Loucy (cell line): Measurements from ENCODE around the gene KIRREL1.
A peak's percentile ranks its signal among the peaks of the same experiment; 100 is the strongest.

Source experiments
- H2AFZ ChIP-seq: fragments of 200-600 bp; sonication (generic); 2 replicates; pipeline ENCODE4 v1.6.0; 2016; ENCODE audit warnings: antibody characterized with exemption, mild to moderate bottlenecking, low read length, moderate library complexity
- H3F3A ChIP-seq: fragments of 200-600 bp; 2 replicates; pipeline ENCODE4 v1.6.0; 2016; ENCODE audit warnings: antibody characterized with exemption, low read depth, mild to moderate bottlenecking
- H3K27me3 ChIP-seq: fragments of 200-600 bp; sonication (generic); 2 replicates; pipeline ENCODE4 v1.6.1; 2014; ENCODE audit warnings: low read length, mild to moderate bottlenecking; ENCODE audit not compliant: insufficient read depth, poor library complexity, severe bottlenecking
- H3K36me3 ChIP-seq: fragments of 200-600 bp; sonication (generic); 2 replicates; pipeline ENCODE4 v1.6.1; 2016; ENCODE audit warnings: low read length; ENCODE audit not compliant: insufficient read depth
- H3K4me1 ChIP-seq: fragments of 200-600 bp; sonication (generic); 2 replicates; pipeline ENCODE4 v1.5.1; 2014; ENCODE audit warnings: low read length, mild to moderate bottlenecking; ENCODE audit not compliant: insufficient read depth, poor library complexity, severe bottlenecking
- H3K4me2 ChIP-seq: fragments of 200-600 bp; sonication (generic); 2 replicates; pipeline ENCODE4 v1.6.0; 2014; ENCODE audit warnings: antibody characterized with exemption, low read length, low read depth, mild to moderate bottlenecking; ENCODE audit not compliant: poor library complexity, severe bottlenecking
- H3K4me3 ChIP-seq: fragments of 200-600 bp; sonication (generic); 2 replicates; pipeline ENCODE4 v1.5.1; 2014; ENCODE audit warnings: low read length, mild to moderate bottlenecking, mixed read lengths; ENCODE audit not compliant: poor library complexity, severe bottlenecking
- H3K79me2 ChIP-seq: fragments of 200-600 bp; sonication (generic); 2 replicates; pipeline ENCODE4 v1.6.1; 2014; ENCODE audit warnings: low read length; ENCODE audit not compliant: insufficient read depth
- H3K9ac ChIP-seq: fragments of 200-600 bp; sonication (generic); 2 replicates; pipeline ENCODE4 v1.6.0; 2014; ENCODE audit warnings: mild to moderate bottlenecking, low read depth, low read length, moderate library complexity; ENCODE audit not compliant: poor library complexity, severe bottlenecking
- H3K9me2 ChIP-seq: fragments of 200-600 bp; sonication (generic); replicated peaks from 2 replicates; pipeline ENCODE4 v1.6.1; 2016; ENCODE audit warnings: low read depth, low read length, mixed read lengths
- H3K9me3 ChIP-seq: fragments of 200-600 bp; sonication (generic); 2 replicates; pipeline ENCODE4 v1.6.1; 2014; ENCODE audit warnings: mild to moderate bottlenecking, antibody characterized with exemption, low read length, low read depth; ENCODE audit not compliant: insufficient read depth
- H4K20me1 ChIP-seq: fragments of 200-600 bp; sonication (generic); 2 replicates; pipeline ENCODE4 v1.6.0; 2014; ENCODE audit warnings: antibody characterized with exemption, low read length, mild to moderate bottlenecking; ENCODE audit not compliant: insufficient read depth, poor library complexity, severe bottlenecking
- EZH2phosphoT487 ChIP-seq: fragments of 200-600 bp; IDR thresholded peaks from 2 replicates; pipeline ENCODE4 v1.6.1; 2018; ENCODE audit warnings: antibody characterized with exemption, mild to moderate bottlenecking, moderate library complexity, borderline replicate concordance
- TF ChIP-seq, protein P1 (sequence below): fragments of 200-600 bp; sonication (generic); conservative IDR thresholded peaks from 2 replicates; pipeline ENCODE4 v1.5.1; 2014; ENCODE audit warnings: mild to moderate bottlenecking, antibody characterized with exemption, low read length

KIRREL1 gene

GRCh38 chr1:158118713-158119402, 125.4 kb downstream of the KIRREL1 start:
- H3K36me3 ChIP-seq = no peaks in the 10 kb centered on the region
- H3K9me2 ChIP-seq = no peaks in the 10 kb centered on the region
- H3K4me2 ChIP-seq = no peak overlapping the region
- no peaks in the 10 kb centered on the region for H4K20me1 ChIP-seq
- H3K9ac ChIP-seq = no peak overlapping the region
- H2AFZ ChIP-seq = peak overlapping the region; percentile 81; the same call in 1 of the 2 replicates
- no peaks in the 10 kb centered on the region for H3K9me3 ChIP-seq
- no peak overlapping the region for H3K4me3 ChIP-seq
- H3K4me1 ChIP-seq = peaks cover 2% of the 10 kb centered on the region
- no peaks in the 10 kb centered on the region for H3K79me2 ChIP-seq
- no peaks in the 10 kb centered on the region for H3K27me3 ChIP-seq
- H3F3A ChIP-seq = no peaks in the 10 kb centered on the region
- TF ChIP-seq EZH2phosphoT487 = no peak
- TF ChIP-seq, protein P1, sequence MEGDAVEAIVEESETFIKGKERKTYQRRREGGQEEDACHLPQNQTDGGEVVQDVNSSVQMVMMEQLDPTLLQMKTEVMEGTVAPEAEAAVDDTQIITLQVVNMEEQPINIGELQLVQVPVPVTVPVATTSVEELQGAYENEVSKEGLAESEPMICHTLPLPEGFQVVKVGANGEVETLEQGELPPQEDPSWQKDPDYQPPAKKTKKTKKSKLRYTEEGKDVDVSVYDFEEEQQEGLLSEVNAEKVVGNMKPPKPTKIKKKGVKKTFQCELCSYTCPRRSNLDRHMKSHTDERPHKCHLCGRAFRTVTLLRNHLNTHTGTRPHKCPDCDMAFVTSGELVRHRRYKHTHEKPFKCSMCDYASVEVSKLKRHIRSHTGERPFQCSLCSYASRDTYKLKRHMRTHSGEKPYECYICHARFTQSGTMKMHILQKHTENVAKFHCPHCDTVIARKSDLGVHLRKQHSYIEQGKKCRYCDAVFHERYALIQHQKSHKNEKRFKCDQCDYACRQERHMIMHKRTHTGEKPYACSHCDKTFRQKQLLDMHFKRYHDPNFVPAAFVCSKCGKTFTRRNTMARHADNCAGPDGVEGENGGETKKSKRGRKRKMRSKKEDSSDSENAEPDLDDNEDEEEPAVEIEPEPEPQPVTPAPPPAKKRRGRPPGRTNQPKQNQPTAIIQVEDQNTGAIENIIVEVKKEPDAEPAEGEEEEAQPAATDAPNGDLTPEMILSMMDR = no peak

- no peak overlapping the region for H3K9ac ChIP-seq
- H2AFZ ChIP-seq = no peak overlapping the region
- TF ChIP-seq, protein P1 = no peak
- no peak for TF ChIP-seq EZH2phosphoT487
- no peaks in the 10 kb centered on the region for H3K36me3 ChIP-seq
- H3K9me2 ChIP-seq = no peaks in the 10 kb centered on the region
- no peak overlapping the region for H3K4me2 ChIP-seq
- no peaks in the 10 kb centered on the region for H4K20me1 ChIP-seq
- no peaks in the 10 kb centered on the region for H3K4me1 ChIP-seq
- no peaks in the 10 kb centered on the region for H3K9me3 ChIP-seq
- H3F3A ChIP-seq = no peaks in the 10 kb centered on the region
- H3K79me2 ChIP-seq = no peaks in the 10 kb centered on the region
- H3K4me3 ChIP-seq = no peak overlapping the region
- H3K27me3 ChIP-seq = no peaks in the 10 kb centered on the region
Observed at GRCh38 chr1:158119976-158120653, 126.7 kb downstream of the KIRREL1 start.

DNA sequence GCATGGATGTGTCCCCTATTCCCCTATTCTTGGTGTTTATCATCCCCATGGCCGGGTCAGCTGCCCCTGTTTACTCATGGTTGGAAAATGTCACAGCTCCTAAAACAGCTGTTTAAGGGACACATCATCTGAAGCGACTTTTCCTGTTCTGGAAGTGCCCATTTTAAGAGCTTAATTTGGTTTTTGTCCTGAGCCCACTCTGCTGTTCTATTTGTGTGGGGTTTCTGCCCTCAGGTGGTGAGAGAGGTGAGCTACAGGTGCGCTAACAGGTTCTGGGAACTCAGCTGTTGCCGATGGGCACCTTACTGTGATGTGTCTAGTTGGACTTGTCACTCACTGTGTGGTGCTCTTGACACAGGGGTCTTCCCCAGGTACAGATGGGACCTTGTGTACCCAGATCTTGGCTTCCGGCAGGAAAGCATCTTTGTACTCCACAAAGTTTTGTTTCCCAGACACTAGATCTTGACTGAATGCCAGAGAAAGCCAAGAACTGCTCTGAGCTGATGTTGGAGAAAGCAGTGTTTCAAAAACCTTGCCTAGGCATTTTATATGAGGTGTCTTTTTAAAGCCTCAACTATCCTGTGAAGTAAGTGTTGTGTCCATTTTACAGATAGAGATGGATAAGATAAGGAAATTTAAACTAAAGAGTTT, 128.3 kb downstream of the KIRREL1 start:
- Histone ChIP-seq H3F3A (no peaks in the 10 kb centered on the region), H2AFZ (no peak overlapping the region), H3K9me2 (no peaks in the 10 kb centered on the region), H3K79me2 (no peaks in the 10 kb centered on the region), H3K4me2 (no peak overlapping the region), H3K9me3 (no peaks in the 10 kb centered on the region), H3K4me1 (peaks cover 5% of the 10 kb centered on the region), H4K20me1 (no peaks in the 10 kb centered on the region), H3K27me3 (no peaks in the 10 kb centered on the region), H3K4me3 (no peak overlapping the region), H3K36me3 (no peaks in the 10 kb centered on the region), H3K9ac (no peak overlapping the region)
- TF ChIP-seq, protein P1 = peak; percentile 82
- TF ChIP-seq EZH2phosphoT487 = no peak
